Measurements from ENCODE around the gene MED25. TPM values are rescaled to one million over a fixed set of nuclear protein-coding genes. Genes with fewer than 3 reads are reported as not detected.

The MED25 gene
- total and polyA plus RNA-seq, 9 of the 15 experiments (the other 6 are each of a cell fraction or from before 2014, with no cell fraction given): 4.1 to 93.9 (median 19.3) TPM

DNA sequence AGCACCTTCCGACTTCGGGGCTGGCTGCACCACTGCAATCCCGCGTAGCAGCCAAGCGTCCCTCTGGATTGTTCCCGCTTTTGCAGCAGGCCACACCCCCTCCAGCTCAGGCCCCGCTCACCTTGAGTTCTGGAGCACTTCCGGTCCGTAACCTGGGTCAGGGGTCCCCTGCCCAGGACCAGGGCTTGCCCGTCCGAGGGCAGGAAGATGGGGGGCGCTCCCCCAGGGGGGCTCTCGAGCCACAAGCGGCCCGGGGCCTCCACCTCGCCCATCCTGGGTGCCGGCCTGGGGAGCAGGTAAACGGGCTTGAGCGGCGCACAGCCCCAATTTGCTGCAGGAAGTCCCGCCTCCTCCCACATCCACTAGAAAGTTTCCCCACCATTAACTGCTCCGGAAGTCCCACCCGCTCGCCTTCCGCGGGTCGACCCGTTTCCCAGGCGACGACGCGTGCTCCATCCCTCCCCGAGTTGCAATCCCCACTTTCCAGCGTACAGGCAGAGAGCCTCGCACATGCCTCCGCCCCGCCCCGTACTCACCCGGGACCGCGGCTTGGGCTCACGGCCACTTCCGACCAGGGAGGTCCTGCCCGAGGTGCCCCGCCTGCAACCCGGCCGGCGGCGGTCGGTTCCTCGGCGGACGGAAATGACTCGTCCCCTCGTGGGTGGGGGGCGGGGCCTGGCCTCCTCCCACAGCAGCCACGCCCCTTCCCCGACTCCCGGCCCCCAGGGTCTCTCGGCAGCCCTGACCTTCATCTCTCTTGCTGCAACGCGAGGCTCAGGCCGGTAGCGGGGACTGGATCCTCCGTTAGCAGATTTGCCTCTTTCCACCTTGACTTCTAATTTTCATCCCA is 49.1 kb downstream of the MED25 start, which contains the start of gene PNKP (continued):
- no peak for TF ChIP-seq SPI1 (IDR thresholded peaks at IDR 0.05; ENCODE audit: borderline replicate concordance, low read depth, low read length)
- TF ChIP-seq NR2C1 (IDR thresholded peaks at IDR 0.05): peak; percentile 85
- TF ChIP-seq NR2C1 (tag; IDR thresholded peaks at IDR 0.05): peak; percentile 77
- TF ChIP-seq MAFG (tag; conservative IDR thresholded peaks at IDR 0.05): no peak
- TF ChIP-seq, protein P1, sequence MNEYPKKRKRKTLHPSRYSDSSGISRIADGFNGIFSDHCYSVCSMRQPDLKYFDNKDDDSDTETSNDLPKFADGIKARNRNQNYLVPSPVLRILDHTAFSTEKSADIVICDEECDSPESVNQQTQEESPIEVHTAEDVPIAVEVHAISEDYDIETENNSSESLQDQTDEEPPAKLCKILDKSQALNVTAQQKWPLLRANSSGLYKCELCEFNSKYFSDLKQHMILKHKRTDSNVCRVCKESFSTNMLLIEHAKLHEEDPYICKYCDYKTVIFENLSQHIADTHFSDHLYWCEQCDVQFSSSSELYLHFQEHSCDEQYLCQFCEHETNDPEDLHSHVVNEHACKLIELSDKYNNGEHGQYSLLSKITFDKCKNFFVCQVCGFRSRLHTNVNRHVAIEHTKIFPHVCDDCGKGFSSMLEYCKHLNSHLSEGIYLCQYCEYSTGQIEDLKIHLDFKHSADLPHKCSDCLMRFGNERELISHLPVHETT (CRISPR knock-in tag; conservative IDR thresholded peaks at IDR 0.05 in 1 of 2, IDR thresholded peaks at IDR 0.05 in 1 of 2): peak in 1 of 2 experiments; percentile 77; a peak in 2 of 4 replicates
- peak; percentile 31 for TF ChIP-seq NEUROD1 (IDR thresholded peaks at IDR 0.05; ENCODE audit: borderline replicate concordance, low read depth, low read length, partially characterized antibody)
- TF ChIP-seq FOS (IDR thresholded peaks at IDR 0.05; ENCODE audit: extremely low read depth, insufficient read length): no peak
- peak; percentile 82; the same call in 1 of the 2 replicates for TF ChIP-seq POLR2AphosphoS2 (IDR thresholded peaks at IDR 0.05; ENCODE audit: low read length)
- no peak for TF ChIP-seq ZNF696 (CRISPR knock-in tag; conservative IDR thresholded peaks at IDR 0.05)
- TF ChIP-seq, protein P2, sequence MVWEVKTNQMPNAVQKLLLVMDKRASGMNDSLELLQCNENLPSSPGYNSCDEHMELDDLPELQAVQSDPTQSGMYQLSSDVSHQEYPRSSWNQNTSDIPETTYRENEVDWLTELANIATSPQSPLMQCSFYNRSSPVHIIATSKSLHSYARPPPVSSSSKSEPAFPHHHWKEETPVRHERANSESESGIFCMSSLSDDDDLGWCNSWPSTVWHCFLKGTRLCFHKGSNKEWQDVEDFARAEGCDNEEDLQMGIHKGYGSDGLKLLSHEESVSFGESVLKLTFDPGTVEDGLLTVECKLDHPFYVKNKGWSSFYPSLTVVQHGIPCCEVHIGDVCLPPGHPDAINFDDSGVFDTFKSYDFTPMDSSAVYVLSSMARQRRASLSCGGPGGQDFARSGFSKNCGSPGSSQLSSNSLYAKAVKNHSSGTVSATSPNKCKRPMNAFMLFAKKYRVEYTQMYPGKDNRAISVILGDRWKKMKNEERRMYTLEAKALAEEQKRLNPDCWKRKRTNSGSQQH (CRISPR knock-in tag; IDR thresholded peaks at IDR 0.05): no peak
- TF ChIP-seq, protein P3, sequence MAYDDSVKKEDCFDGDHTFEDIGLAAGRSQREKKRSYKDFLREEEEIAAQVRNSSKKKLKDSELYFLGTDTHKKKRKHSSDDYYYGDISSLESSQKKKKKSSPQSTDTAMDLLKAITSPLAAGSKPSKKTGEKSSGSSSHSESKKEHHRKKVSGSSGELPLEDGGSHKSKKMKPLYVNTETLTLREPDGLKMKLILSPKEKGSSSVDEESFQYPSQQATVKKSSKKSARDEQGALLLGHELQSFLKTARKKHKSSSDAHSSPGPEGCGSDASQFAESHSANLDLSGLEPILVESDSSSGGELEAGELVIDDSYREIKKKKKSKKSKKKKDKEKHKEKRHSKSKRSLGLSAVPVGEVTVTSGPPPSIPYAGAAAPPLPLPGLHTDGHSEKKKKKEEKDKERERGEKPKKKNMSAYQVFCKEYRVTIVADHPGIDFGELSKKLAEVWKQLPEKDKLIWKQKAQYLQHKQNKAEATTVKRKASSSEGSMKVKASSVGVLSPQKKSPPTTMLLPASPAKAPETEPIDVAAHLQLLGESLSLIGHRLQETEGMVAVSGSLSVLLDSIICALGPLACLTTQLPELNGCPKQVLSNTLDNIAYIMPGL (CRISPR knock-in tag; IDR thresholded peaks at IDR 0.05): 0 out of 2 replicates have a peak, but pooled peaks have one; percentile 56
- TF ChIP-seq, protein P4, sequence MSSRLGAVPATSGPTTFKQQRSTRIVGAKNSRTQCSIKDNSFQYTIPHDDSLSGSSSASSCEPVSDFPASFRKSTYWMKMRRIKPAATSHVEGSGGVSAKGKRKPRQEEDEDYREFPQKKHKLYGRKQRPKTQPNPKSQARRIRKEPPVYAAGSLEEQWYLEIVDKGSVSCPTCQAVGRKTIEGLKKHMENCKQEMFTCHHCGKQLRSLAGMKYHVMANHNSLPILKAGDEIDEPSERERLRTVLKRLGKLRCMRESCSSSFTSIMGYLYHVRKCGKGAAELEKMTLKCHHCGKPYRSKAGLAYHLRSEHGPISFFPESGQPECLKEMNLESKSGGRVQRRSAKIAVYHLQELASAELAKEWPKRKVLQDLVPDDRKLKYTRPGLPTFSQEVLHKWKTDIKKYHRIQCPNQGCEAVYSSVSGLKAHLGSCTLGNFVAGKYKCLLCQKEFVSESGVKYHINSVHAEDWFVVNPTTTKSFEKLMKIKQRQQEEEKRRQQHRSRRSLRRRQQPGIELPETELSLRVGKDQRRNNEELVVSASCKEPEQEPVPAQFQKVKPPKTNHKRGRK (tag; IDR thresholded peaks at IDR 0.05): no peak
- TF ChIP-seq CBFB (CRISPR knock-in tag; IDR thresholded peaks at IDR 0.05): no peak; the same call in 1 of the 2 replicates
- TF ChIP-seq ZNF436 (CRISPR knock-in tag; IDR thresholded peaks at IDR 0.05): no peak
- TF ChIP-seq, protein P5, sequence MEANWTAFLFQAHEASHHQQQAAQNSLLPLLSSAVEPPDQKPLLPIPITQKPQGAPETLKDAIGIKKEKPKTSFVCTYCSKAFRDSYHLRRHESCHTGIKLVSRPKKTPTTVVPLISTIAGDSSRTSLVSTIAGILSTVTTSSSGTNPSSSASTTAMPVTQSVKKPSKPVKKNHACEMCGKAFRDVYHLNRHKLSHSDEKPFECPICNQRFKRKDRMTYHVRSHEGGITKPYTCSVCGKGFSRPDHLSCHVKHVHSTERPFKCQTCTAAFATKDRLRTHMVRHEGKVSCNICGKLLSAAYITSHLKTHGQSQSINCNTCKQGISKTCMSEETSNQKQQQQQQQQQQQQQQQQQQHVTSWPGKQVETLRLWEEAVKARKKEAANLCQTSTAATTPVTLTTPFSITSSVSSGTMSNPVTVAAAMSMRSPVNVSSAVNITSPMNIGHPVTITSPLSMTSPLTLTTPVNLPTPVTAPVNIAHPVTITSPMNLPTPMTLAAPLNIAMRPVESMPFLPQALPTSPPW (CRISPR knock-in tag; IDR thresholded peaks at IDR 0.05): peak; percentile 80
- TF ChIP-seq JUND (IDR thresholded peaks at IDR 0.05; ENCODE audit: borderline replicate concordance, low read depth, low read length): peak; percentile 43; the same call in 1 of the 2 replicates
- no peak; the same call in 2 of the 3 replicates for TF ChIP-seq JUND (tag; IDR thresholded peaks at IDR 0.05; ENCODE audit: borderline replicate concordance, low read depth, low read length)
- no peak for TF ChIP-seq CBX2 (IDR thresholded peaks at IDR 0.05; ENCODE audit: insufficient read depth, low read length, poor library complexity, severe bottlenecking)
- peak; percentile 82 for TF ChIP-seq ELF1 (tag; IDR thresholded peaks at IDR 0.05)

Measured in K562 (cell line).